GM23248 (cell line): ENCODE measurements around the gene LARP1. TPM values are rescaled to one million over a fixed set of nuclear protein-coding genes. Genes with fewer than 3 reads are reported as not detected.

ENCODE experiments used
- DNase-seq: peaks from one replicate; pipeline ENCODE4 v3.0.0-alpha.2; 2015
- H2AFZ ChIP-seq: fragments of 200-600 bp; sonication (generic); 2 replicates; pipeline ENCODE4 v1.6.1; 2016; ENCODE audit warnings: antibody characterized with exemption
- H3F3A ChIP-seq: fragments of 200-600 bp; sonication (generic); 2 replicates; pipeline ENCODE4 v1.6.1; 2016; ENCODE audit warnings: mild to moderate bottlenecking, antibody characterized with exemption, mixed run types; ENCODE audit not compliant: insufficient read depth
- H3K27ac ChIP-seq: fragments of 200-600 bp; sonication (generic); 2 replicates; pipeline ENCODE4 v1.5.1; 2016; ENCODE audit warnings: mild to moderate bottlenecking
- H3K27me3 ChIP-seq: fragments of 200-600 bp; sonication (generic); replicated peaks from 2 replicates; pipeline ENCODE4 v1.6.1; 2016; ENCODE audit warnings: mild to moderate bottlenecking; ENCODE audit not compliant: insufficient read depth
- H3K36me3 ChIP-seq: fragments of 200-600 bp; sonication (generic); 2 replicates; pipeline ENCODE4 v1.6.1; 2016; ENCODE audit warnings: low read depth, mild to moderate bottlenecking
- H3K4me1 ChIP-seq: fragments of 200-600 bp; sonication (generic); 2 replicates; pipeline ENCODE4 v1.6.1; 2016; ENCODE audit warnings: mild to moderate bottlenecking; ENCODE audit not compliant: insufficient read depth
- H3K4me2 ChIP-seq: fragments of 200-600 bp; sonication (generic); one replicate; pipeline ENCODE4 v1.6.1; 2016; ENCODE audit warnings: mild to moderate bottlenecking; ENCODE audit not compliant: unreplicated experiment
- H3K4me3 ChIP-seq: fragments of 200-600 bp; sonication (generic); 2 replicates; pipeline ENCODE4 v1.5.1; 2016; ENCODE audit warnings: mild to moderate bottlenecking
- H3K79me2 ChIP-seq: fragments of 200-600 bp; sonication (generic); 2 replicates; pipeline ENCODE4 v1.6.1; 2016; ENCODE audit warnings: mild to moderate bottlenecking; ENCODE audit not compliant: insufficient read depth
- H3K9ac ChIP-seq: fragments of 200-600 bp; sonication (generic); 2 replicates; pipeline ENCODE4 v1.6.1; 2016; ENCODE audit warnings: mild to moderate bottlenecking
- H3K9me2 ChIP-seq: fragments of 200-600 bp; sonication (generic); 2 replicates; pipeline ENCODE4 v1.6.1; 2016; ENCODE audit warnings: mixed run types, mild to moderate bottlenecking, moderate library complexity; ENCODE audit not compliant: insufficient read depth
- H3K9me3 ChIP-seq: fragments of 200-600 bp; sonication (generic); one replicate; pipeline ENCODE4 v1.6.1; 2017; ENCODE audit warnings: low read depth
- H4K20me1 ChIP-seq: fragments of 200-600 bp; sonication (generic); 2 replicates; pipeline ENCODE4 v1.6.0; 2016; ENCODE audit not compliant: insufficient read depth
- EZH2 ChIP-seq: fragments of 200-600 bp; sonication (generic); IDR thresholded peaks from 2 replicates; pipeline ENCODE4 v1.6.1; 2018; ENCODE audit warnings: antibody characterized with exemption, mild to moderate bottlenecking; ENCODE audit not compliant: insufficient read depth, poor library complexity, severe bottlenecking
- EZH2phosphoT487 ChIP-seq: fragments of 200-600 bp; sonication (generic); IDR thresholded peaks from 2 replicates; pipeline ENCODE4 v1.6.1; 2018; ENCODE audit warnings: antibody characterized with exemption, moderate library complexity, mild to moderate bottlenecking, low read depth; ENCODE audit not compliant: insufficient read depth
- WGBS, 2 experiments: methylation state at CpG; one replicate each; pipeline ENCODE4 v1.1.6; 2015 to 2017; ENCODE audit warnings: low lambda C conversion rate in 2 of 2, low coverage in 1 of 2; ENCODE audit errors: missing lambda C conversion rate in 2 of 2; 5-methylcytosine and 5-hydroxymethylcytosine counted together
- in situ Hi-C: fragments of 300-500 bp; cut with MboI; formaldehyde crosslinking; loops from 2 replicates; pipeline ENCODE4 v1.15.0; 2020
- polyA plus RNA-seq: library from polyadenylated mRNA; unstranded; fragments of >200 nt; fragmentation: Nextera tagmentation; extraction: Ambion mirVana; gene quantifications from 2 replicates; pipeline ENCODE4 v1.2.1, GENCODE V29; 2016
- total RNA-seq: library from RNA; depleted of rRNA; stranded (reverse); fragments of >200 nt; shearing (Covaris generic); gene quantifications from 2 replicates; pipeline ENCODE4 v1.2.3, GENCODE V29; 2014

Gene LARP1
- total and polyA plus RNA-seq, 2 experiments from 2014 or later: 33.8 to 59.9 TPM

GRCh38 chr5:154714266-154714986 is 40.8 kb upstream of the LARP1 start:
- H3K9me2 ChIP-seq: no peaks in the 10 kb centered on the region
- no peaks in the 10 kb centered on the region for H4K20me1 ChIP-seq
- H3K4me3 ChIP-seq: no peak overlapping the region
- H3F3A ChIP-seq: 0 out of 2 replicates have a peak, but pooled peaks cover 5% of the 10 kb centered on the region
- no peak for TF ChIP-seq EZH2
- TF ChIP-seq EZH2phosphoT487: no peak
- H3K4me1 ChIP-seq: peaks cover 19% of the 10 kb centered on the region
- H3K27me3 ChIP-seq: no peaks in the 10 kb centered on the region
- H3K9ac ChIP-seq: no peak overlapping the region
- H3K27ac ChIP-seq: no peak overlapping the region
- no peaks in the 10 kb centered on the region for H3K9me3 ChIP-seq
- H3K4me2 ChIP-seq: peak overlapping the region; percentile 6
- DNase-seq: peak; percentile 55
- H3K36me3 ChIP-seq: no peaks in the 10 kb centered on the region
- in situ Hi-C loops: no loop called here
- peak overlapping the region; percentile 12; the same call in 1 of the 2 replicates for H2AFZ ChIP-seq
- WGBS, 2 experiments: 67 to 69% methylated on average over 10 of the region's 10 CpGs
- H3K79me2 ChIP-seq: no peaks in the 10 kb centered on the region

DNA sequence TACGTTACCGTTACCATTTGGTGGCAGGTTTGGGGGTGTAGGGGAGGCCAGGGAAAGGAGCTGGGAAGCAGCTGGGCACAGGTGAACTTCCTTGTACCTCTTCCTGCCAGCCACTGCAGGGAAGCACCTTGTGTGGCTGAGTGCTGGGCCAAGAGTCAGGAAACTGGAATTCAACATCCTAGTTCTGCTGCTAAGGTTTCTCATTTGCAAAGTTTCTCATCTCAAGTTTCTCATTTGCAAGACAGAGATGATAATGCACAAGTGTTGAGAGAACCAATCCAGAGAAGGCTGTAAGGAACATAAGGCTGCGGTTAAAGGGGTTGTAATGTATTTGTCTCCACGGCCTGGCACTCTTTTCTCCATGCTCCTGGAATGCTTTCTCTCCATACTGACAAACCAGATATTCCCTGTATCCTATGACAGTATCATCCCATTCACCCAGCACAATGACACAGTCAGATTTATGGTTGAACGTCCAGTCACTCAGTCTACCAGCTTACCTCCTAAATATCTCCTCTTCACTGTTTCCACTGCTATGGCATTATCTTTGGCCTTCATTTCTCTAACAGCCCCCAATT is 33.6 kb upstream of the LARP1 start:
- WGBS, 2 experiments: 88 to 91% methylated on average over 5 of the region's 5 CpGs

DNA sequence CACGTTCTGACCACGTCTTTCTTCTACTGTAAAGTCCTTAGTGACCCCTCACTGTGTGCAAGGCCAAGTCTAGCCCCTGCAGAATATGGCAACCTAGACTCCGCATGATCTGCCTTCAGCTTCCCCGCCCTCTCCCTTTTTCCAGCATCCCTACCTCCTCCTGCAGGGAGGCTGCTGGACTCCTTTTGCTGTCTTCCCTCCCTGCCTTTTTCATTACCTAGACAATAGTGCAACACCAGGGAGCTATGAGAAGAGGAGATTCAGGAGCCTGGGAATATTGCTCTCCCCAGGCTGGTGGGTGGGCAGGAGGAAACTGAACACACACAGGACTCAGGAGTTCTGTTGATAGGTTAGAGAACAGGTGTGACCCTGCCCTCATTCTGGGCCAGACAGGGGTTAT is 33.1 kb upstream of the LARP1 start:
- no peaks in the 10 kb centered on the region for H3K9me3 ChIP-seq
- no peak overlapping the region for H3K4me2 ChIP-seq
- in situ Hi-C loops: no loop called here
- H3F3A ChIP-seq: peaks cover 6% of the 10 kb centered on the region; the same call in 1 of the 2 replicates
- no peaks in the 10 kb centered on the region for H3K79me2 ChIP-seq
- H3K4me1 ChIP-seq: 0 out of 2 replicates have a peak, but pooled peaks cover 7% of the 10 kb centered on the region
- DNase-seq: no peak
- no peak overlapping the region for H3K27ac ChIP-seq
- no peak overlapping the region for H2AFZ ChIP-seq
- no peaks in the 10 kb centered on the region for H3K9me2 ChIP-seq
- no peak for TF ChIP-seq EZH2
- TF ChIP-seq EZH2phosphoT487: no peak
- no peaks in the 10 kb centered on the region for H3K27me3 ChIP-seq
- H4K20me1 ChIP-seq: no peaks in the 10 kb centered on the region
- no peaks in the 10 kb centered on the region for H3K36me3 ChIP-seq
- 73 to 74% methylated on average over 4 of the region's 4 CpGs for WGBS, 2 experiments
- H3K9ac ChIP-seq: no peak overlapping the region
- no peak overlapping the region for H3K4me3 ChIP-seq

More for the DNA sequence above, 33.6 kb upstream of the LARP1 start:
- Histone ChIP-seq H3K9me2 (no peaks in the 10 kb centered on the region), H3K27ac (no peak overlapping the region), H3K4me3 (no peak overlapping the region), H3K9ac (no peak overlapping the region), H3F3A (peaks cover 6% of the 10 kb centered on the region; the same call in 1 of the 2 replicates), H3K4me2 (no peak overlapping the region), H4K20me1 (no peaks in the 10 kb centered on the region), H3K36me3 (no peaks in the 10 kb centered on the region), H3K27me3 (no peaks in the 10 kb centered on the region), H3K79me2 (no peaks in the 10 kb centered on the region), H3K9me3 (no peaks in the 10 kb centered on the region), H2AFZ (no peak overlapping the region), H3K4me1 (0 out of 2 replicates have a peak, but pooled peaks cover 7% of the 10 kb centered on the region)
- TF ChIP-seq EZH2phosphoT487 (no peak), EZH2 (no peak)
- in situ Hi-C loops: no loop called here
- no peak for DNase-seq

- H3F3A ChIP-seq: peaks cover 6% of the 10 kb centered on the region; the same call in 1 of the 2 replicates
- 82 to 86% methylated on average over 2 of the region's 2 CpGs for WGBS, 2 experiments
- H3K79me2 ChIP-seq: no peaks in the 10 kb centered on the region
- no peaks in the 10 kb centered on the region for H3K9me3 ChIP-seq
- no peak for TF ChIP-seq EZH2
- TF ChIP-seq EZH2phosphoT487: no peak
- peaks cover 10% of the 10 kb centered on the region; the same call in 1 of the 2 replicates for H3K4me1 ChIP-seq
- no peaks in the 10 kb centered on the region for H3K27me3 ChIP-seq
- H4K20me1 ChIP-seq: no peaks in the 10 kb centered on the region
- in situ Hi-C loops: no loop called here
- H3K36me3 ChIP-seq: no peaks in the 10 kb centered on the region
- no peak for DNase-seq
- no peak overlapping the region for H2AFZ ChIP-seq
- H3K4me3 ChIP-seq: no peak overlapping the region
- H3K4me2 ChIP-seq: no peak overlapping the region
- no peak overlapping the region for H3K27ac ChIP-seq
- H3K9ac ChIP-seq: no peak overlapping the region
- H3K9me2 ChIP-seq: no peaks in the 10 kb centered on the region
These were observed 32.2 kb upstream of the LARP1 start for GRCh38 chr5:154722936-154723335.
